ENCODE results near the gene KRAS.
"Not testable (repeated sequence)": the region's sequence is repeated elsewhere in the genome, so short reads cannot be mapped to it uniquely, and the experiment has no call there.

Gene KRAS

DNA sequence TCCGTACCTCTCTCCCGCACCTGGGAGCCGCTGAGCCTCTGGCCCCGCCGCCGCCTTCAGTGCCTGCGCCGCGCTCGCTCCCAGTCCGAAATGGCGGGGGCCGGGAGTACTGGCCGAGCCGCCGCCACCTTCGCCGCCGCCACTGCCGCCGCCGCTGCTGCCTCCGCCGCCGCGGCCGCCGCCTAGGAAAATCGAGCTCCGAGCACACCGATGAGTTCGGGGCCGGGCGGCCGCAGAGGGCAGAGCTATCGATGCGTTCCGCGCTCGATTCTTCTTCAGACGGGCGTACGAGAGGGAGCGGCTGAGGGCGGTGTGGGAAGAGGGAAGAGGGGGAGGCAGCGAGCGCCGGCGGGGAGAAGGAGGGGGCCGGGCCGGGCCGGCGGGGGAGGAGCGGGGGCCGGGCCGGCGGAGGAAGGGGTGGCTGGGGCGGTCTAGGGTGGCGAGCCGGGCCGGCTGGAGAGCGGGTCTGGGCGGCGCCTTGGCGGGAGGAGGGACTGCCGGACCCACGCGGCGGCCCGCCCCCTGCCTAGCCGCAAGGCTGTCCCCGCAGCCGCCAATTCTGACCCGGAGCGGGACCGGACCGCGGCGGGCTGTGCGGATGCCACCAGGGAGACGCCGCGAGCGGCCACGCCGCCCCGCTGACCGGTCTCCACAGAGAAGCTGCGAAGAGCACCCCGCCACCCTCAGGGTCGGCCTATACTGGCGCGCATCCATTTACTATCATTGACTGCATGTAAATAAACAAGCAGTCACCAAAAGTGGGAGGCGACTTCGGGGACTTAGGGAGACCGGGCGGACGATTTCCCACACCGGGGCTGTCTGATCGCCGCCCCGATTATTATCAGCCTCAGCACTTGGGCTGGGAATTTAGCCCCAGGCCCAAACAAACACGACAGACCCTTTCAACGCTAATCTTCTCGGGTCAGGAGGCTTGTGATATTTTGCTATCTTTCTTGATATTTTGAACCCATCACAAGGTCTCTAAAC, at the start of gene KRAS:
Gene KRAS (minus strand): TSS at position 186 of the 987 bp plus-strand sequence.
- DNase-seq = peak; percentile 95

DNA sequence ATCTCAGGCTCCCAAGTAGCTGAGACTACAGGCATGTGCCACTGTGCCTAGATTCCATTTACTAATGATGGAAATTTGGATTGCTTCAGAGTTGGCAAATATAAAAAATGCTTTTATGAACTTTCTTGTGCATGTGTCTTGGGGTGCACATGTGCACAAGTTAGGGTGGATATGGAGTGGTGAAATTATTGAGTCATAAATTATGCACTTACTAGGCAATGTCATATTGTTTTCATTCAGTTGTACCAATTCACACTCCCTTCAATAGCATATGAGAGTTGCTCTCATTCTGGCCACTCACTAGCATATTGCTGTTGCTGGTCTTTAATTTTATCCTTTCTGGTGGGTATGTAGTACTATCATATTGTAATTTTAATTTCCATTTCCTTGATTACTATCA, 45.7 kb upstream of the KRAS start:
- no peak for DNase-seq

- no peak for DNase-seq
These were observed 44.6 kb upstream of the KRAS start for GRCh38 chr12:25295361-25295760.

- DNase-seq = no peak
These were observed 42.9 kb upstream of the KRAS start for GRCh38 chr12:25293653-25294052.

DNA sequence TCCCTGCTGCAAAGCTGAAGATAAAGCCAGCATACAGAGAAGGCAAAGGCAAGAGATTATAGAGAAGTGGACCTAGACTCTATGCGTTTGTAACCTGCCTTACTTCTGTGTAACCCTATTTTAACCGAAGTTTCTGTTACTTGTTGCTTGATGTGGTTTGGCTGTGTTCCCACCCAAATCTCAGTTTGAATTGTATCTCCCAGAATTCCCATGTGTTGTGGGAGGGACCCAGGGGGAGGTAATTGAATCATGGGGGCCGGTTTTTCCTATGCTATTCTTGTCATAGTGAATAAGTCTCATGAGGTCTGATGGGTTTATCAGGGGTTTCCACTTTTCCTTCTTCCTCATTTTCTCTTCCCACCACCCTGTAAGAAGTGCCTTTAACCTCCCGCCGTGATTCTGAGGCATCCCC, 42.1 kb upstream of the KRAS start:
- DNase-seq = not testable (repeated sequence)

DNA sequence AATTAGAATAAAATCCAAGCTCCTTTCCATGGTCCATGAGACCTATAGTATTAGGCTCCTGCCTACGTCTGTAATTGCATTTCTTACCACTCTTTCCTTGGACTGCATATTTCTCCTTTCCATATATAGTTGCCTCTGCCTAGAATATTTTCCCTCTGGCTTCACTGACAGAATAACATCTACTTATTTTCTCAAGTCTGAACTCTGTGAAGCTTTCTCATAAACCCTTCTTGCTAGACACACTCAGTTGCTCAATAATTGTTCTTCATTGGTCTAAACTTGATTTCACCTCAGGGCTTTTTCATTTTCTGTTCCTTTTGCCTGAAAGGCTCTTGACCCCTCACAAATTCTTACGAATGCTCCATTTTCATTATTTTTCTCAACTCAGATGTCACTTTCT, 36.9 kb upstream of the KRAS start:
- DNase-seq = no peak

GRCh38 chr12:25286837-25287236, 36.1 kb upstream of the KRAS start:
- no peak for DNase-seq

- DNase-seq = no peak
These were observed 33.3 kb upstream of the KRAS start for GRCh38 chr12:25284024-25284423.

DNA sequence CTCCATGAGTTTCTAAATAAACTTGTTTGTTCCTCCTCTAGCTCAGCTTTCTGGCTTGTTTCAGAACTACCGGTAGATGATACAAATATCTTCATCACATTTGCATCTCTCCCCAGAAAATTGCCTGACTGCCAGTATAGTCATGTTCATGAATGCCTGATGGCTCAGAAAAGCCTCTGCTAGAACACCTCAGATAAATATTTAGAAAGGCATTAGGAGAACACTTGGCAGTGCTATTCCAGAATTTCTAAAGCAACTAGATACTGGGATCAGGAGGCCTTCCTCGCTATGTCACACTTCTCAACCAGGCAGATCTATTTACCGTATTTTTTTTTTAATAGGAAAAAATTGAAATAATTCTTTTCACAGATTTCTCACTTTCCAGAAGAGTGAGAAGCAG, 32.3 kb upstream of the KRAS start:
- DNase-seq = no peak

- no peak for DNase-seq
These were observed 29.4 kb upstream of the KRAS start for GRCh38 chr12:25280082-25280481.

DNA sequence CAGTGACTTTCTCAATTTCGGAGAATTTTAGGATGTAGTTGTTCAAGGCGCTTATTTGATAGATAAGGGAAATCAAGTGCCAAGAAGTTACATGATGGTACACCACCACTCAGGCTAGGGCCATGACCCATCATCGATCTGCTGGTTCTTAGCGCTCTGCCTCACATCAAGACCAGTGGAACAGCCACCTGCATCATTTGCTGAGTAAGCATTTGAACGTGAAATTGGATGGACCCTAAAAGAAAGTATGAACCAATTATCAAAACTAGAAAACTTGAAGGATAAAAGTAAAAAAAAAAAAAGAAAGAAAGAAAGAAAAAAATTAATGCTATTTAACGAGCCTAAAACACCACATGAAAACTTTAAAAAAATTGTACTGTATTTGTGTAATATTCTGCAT, 27.5 kb upstream of the KRAS start:
- DNase-seq = no peak

DNA sequence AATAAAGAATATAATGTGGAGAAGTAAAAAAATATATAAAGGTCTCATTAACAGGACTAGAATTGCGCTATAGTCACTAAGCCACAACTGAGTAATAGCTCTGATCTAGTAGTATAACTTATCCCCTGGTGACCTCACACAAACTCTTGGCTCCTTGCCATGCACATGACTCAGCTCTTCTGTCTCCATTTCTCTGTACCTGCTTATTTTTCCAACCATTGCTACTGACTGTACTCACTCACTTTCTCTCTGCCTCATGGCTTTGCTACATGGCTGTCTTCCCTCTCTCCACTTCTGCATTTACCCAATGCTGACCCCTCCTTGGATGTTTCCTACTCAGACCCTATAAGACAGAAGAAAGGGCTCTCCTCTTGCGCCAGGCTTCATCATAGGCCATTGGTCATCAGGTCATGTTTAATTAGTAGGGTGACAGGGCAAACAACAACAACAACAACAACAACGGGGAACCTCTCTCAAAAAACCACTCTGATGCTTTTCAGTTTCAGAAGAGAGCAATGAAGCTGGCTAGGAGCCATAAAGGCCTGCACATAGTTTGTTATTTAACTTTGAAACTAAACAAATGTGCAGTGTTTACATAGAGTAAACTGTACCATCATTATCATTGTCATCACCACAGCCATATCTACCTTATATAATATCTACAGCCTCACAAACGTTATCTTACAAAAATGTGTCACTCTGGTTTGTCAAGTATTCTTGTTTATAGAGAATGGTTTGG, 25.6 kb upstream of the KRAS start:
- no peak for DNase-seq

GRCh38 chr12:25271486-25272098, 20.9 kb upstream of the KRAS start:
- DNase-seq = no peak

DNA sequence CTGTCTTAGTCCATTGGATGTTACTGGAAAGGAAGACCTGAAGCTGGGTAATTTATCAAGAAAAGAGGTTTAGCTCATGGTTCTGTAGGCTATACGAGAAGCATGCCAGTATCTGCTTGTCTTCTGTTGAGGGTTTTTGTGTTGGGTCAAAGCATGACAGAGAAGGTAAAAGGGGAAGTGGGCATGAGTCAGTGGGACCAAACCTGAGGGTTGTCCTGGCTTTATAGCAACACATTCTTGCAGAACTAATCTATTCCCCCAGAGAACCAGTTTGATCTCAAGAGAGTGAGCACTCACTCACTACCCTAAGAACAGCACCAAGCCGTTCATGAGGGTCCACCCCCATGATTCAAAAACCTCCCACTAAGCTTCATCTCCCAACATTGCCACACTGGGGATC, 19.0 kb upstream of the KRAS start:
- no peak for DNase-seq

DNA sequence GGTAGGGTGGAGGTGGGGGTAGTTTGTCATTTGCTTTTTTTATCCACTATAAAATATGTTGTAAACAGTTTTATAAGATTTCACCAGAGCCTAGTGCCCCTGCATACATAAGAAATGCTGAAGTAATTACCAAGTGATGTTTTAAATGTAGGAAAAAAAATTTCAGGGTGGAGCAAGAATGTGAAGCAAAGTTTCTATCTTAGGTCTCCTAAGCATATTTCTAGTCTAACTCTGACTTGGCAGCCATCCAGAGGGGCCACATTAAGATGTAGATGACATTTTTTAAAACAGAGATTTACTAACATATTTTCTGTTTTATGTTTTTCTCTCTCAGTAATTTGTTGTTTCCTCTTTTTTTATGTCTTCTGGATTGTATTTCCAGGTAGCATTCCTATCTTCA, 15.8 kb upstream of the KRAS start:
- DNase-seq = no peak

GRCh38 chr12:25264862-25265261, 14.1 kb upstream of the KRAS start:
- DNase-seq = no peak

GRCh38 chr12:25264114-25264513, 13.4 kb upstream of the KRAS start:
- DNase-seq = no peak

GRCh38 chr12:25263594-25263993, 12.9 kb upstream of the KRAS start:
- no peak for DNase-seq

DNA sequence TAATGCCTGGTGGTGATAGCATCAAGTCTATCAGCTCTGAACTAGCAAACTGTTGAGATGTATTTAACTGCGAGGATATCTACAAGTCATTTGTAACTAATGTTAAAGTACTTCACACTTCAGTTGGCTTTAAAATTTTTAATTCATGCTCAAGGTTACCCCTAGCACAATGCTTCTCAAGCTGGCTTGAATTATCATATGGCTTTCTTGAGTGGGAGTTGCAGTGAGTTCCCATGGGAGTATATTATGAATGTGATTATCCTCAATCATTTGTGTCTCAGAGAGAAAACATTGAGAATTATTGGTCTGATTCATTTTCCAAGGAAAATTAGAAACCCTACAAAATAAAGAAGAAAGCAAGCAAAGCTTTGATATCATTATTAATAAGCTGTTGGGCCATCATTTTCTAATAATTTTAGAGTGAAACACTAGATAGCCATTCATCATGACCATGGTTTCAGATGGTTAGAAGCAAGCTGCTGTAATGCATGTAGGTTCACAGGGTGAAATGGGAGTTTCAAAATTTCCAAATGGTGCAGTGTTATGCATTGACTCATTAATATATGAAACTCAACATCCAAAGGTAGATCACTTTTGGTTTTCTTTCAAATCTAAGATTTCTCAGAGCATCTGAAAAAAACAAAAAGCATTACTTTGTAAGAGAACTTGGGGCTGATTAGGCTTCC, 11.8 kb upstream of the KRAS start:
- no peak for DNase-seq

- no peak for DNase-seq
These were observed 7.0 kb upstream of the KRAS start for GRCh38 chr12:25257590-25258324.

DNA sequence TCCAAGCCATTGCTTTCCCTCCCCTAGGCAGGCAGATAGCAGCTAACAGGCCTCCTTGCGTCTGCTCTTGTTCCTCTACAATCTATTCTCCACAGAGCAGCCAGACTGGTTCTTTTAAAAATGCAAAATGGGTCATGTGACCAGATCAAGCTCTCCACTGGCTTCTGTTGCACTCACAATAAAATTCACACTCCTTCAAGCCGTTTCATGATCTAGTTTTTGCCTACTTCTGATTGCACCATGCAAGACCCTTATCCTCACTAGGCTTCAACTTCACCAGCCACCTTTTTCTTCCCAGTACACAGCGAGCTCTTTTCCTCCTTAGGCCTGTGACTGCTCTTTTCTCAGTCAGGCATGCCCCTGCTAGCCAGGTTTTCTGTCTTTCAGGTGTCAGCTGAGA, 6.1 kb upstream of the KRAS start:
- DNase-seq = no peak

DNA sequence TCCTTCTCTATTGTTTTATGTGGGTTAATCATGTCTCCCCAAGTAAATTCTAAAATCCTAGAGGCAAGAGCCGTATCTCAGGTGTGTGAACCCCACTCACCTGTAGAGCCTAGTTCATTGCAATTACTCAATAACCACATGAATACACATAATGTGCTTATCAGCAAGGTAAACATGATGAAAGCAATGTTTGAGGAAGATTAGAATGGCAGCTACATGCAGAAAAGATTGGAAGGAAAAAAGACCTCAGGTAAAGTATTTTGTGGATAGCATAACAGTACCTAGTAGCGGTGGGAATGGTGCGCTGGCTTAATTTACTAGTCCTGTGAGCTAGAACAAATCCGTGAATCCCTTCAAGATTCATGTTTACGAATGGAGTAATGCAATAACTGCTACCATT, 5.3 kb upstream of the KRAS start:
- no peak for DNase-seq

All from right forelimb (tissue), 1 donor.